ENCODE results near the gene SPATA2.
A peak's percentile ranks its signal among the peaks of the same experiment; 100 is the strongest.
"Not testable (repeated sequence)": the region's sequence is repeated elsewhere in the genome, so short reads cannot be mapped to it uniquely, and the experiment has no call there.

SPATA2 gene

GRCh38 chr20:49915380-49916145 lies at the start of gene SPATA2:
Gene SPATA2 (minus strand): TSS chr20:49915529. CDS start chr20:49908490, 7,039 bp downstream.
- Histone ChIP-seq H3K4me1 (ENCODE audit: control insufficient read depth in 2 of 2, insufficient read depth in 2 of 2, low read length in 2 of 2) (peaks cover 28 to 54% of the 10 kb centered on the region in 2 donors), H3K27ac (ENCODE audit: low read depth in 2 of 2, low read length in 2 of 2) (peak within 1 kb of the TSS; percentile 100), H3K9ac (ENCODE audit: low read depth in 1 of 2, low read length in 2 of 2) (peak within 1 kb of the TSS; percentile 99), H3K9me3 (ENCODE audit: control insufficient read depth in 2 of 2, low read length in 2 of 2) (no peaks in the 10 kb centered on the region), H3K4me3 (ENCODE audit: low read length in 2 of 2) (peak within 1 kb of the TSS; percentile 99), H3K36me3 (ENCODE audit: control insufficient read depth in 2 of 2, insufficient read depth in 2 of 2, low read length in 2 of 2) (no peaks in the 10 kb centered on the region), H3K27me3 (ENCODE audit: control insufficient read depth in 2 of 2, insufficient read depth in 2 of 2, low read length in 2 of 2) (no peaks in the 10 kb centered on the region)

GRCh38 chr20:49961413-49961812 lies 46.1 kb upstream of the SPATA2 start:
- Histone ChIP-seq H3K9ac (ENCODE audit: low read depth in 1 of 2, low read length in 2 of 2) (no peak overlapping the region), H3K4me3 (ENCODE audit: low read length in 2 of 2) (no peak overlapping the region), H3K4me1 (ENCODE audit: control insufficient read depth in 2 of 2, insufficient read depth in 2 of 2, low read length in 2 of 2) (no peaks in the 10 kb centered on the region), H3K36me3 (ENCODE audit: control insufficient read depth in 2 of 2, insufficient read depth in 2 of 2, low read length in 2 of 2) (peaks cover 5 to 12% of the 10 kb centered on the region in 2 donors), H3K27me3 (ENCODE audit: control insufficient read depth in 2 of 2, insufficient read depth in 2 of 2, low read length in 2 of 2) (no peaks in the 10 kb centered on the region), H3K9me3 (ENCODE audit: control insufficient read depth in 2 of 2, low read length in 2 of 2) (no peaks in the 10 kb centered on the region), H3K27ac (ENCODE audit: low read depth in 2 of 2, low read length in 2 of 2) (no peak overlapping the region)

GRCh38 chr20:49957089-49957938 lies 42.0 kb upstream of the SPATA2 start:
- peaks cover 35 to 44% of the 10 kb centered on the region in 2 donors for H3K36me3 ChIP-seq (ENCODE audit: control insufficient read depth in 2 of 2, insufficient read depth in 2 of 2, low read length in 2 of 2)
- H3K4me1 ChIP-seq (ENCODE audit: control insufficient read depth in 2 of 2, insufficient read depth in 2 of 2, low read length in 2 of 2); H3K27me3 ChIP-seq (ENCODE audit: control insufficient read depth in 2 of 2, insufficient read depth in 2 of 2, low read length in 2 of 2); H3K9me3 ChIP-seq (ENCODE audit: control insufficient read depth in 2 of 2, low read length in 2 of 2); H3K27ac ChIP-seq (ENCODE audit: low read depth in 2 of 2, low read length in 2 of 2); H3K4me3 ChIP-seq (ENCODE audit: low read length in 2 of 2); H3K9ac ChIP-seq (ENCODE audit: low read depth in 1 of 2, low read length in 2 of 2): not testable (repeated sequence)

- Histone ChIP-seq H3K9ac (ENCODE audit: low read depth in 1 of 2, low read length in 2 of 2) (no peak overlapping the region), H3K4me1 (ENCODE audit: control insufficient read depth in 2 of 2, insufficient read depth in 2 of 2, low read length in 2 of 2) (no peaks in the 10 kb centered on the region), H3K27me3 (ENCODE audit: control insufficient read depth in 2 of 2, insufficient read depth in 2 of 2, low read length in 2 of 2) (no peaks in the 10 kb centered on the region), H3K27ac (ENCODE audit: low read depth in 2 of 2, low read length in 2 of 2) (no peak overlapping the region), H3K36me3 (ENCODE audit: control insufficient read depth in 2 of 2, insufficient read depth in 2 of 2, low read length in 2 of 2) (peaks cover 42 to 50% of the 10 kb centered on the region in 2 donors), H3K4me3 (ENCODE audit: low read length in 2 of 2) (no peak overlapping the region), H3K9me3 (ENCODE audit: control insufficient read depth in 2 of 2, low read length in 2 of 2) (no peaks in the 10 kb centered on the region)
These were observed 41.4 kb upstream of the SPATA2 start for GRCh38 chr20:49956689-49957088.

GRCh38 chr20:49955830-49956396 lies 40.6 kb upstream of the SPATA2 start:
- H3K4me1 ChIP-seq (ENCODE audit: control insufficient read depth in 2 of 2, insufficient read depth in 2 of 2, low read length in 2 of 2); H3K27me3 ChIP-seq (ENCODE audit: control insufficient read depth in 2 of 2, insufficient read depth in 2 of 2, low read length in 2 of 2); H3K9ac ChIP-seq (ENCODE audit: low read depth in 1 of 2, low read length in 2 of 2); H3K4me3 ChIP-seq (ENCODE audit: low read length in 2 of 2); H3K9me3 ChIP-seq (ENCODE audit: control insufficient read depth in 2 of 2, low read length in 2 of 2); H3K27ac ChIP-seq (ENCODE audit: low read depth in 2 of 2, low read length in 2 of 2): not testable (repeated sequence)
- H3K36me3 ChIP-seq (ENCODE audit: control insufficient read depth in 2 of 2, insufficient read depth in 2 of 2, low read length in 2 of 2), result peaks cover 47 to 58% of the 10 kb centered on the region in 2 donors

GRCh38 chr20:49955167-49955566 lies 39.8 kb upstream of the SPATA2 start:
- Histone ChIP-seq H3K36me3 (ENCODE audit: control insufficient read depth in 2 of 2, insufficient read depth in 2 of 2, low read length in 2 of 2) (peaks cover 55 to 65% of the 10 kb centered on the region in 2 donors), H3K9ac (ENCODE audit: low read depth in 1 of 2, low read length in 2 of 2) (no peak overlapping the region), H3K9me3 (ENCODE audit: control insufficient read depth in 2 of 2, low read length in 2 of 2) (no peaks in the 10 kb centered on the region), H3K27me3 (ENCODE audit: control insufficient read depth in 2 of 2, insufficient read depth in 2 of 2, low read length in 2 of 2) (no peaks in the 10 kb centered on the region), H3K4me3 (ENCODE audit: low read length in 2 of 2) (no peak overlapping the region), H3K4me1 (ENCODE audit: control insufficient read depth in 2 of 2, insufficient read depth in 2 of 2, low read length in 2 of 2) (no peaks in the 10 kb centered on the region), H3K27ac (ENCODE audit: low read depth in 2 of 2, low read length in 2 of 2) (no peak overlapping the region)

- no peak overlapping the region for H3K9ac ChIP-seq (ENCODE audit: low read depth in 1 of 2, low read length in 2 of 2)
- peaks cover 75 to 81% of the 10 kb centered on the region in 2 donors for H3K36me3 ChIP-seq (ENCODE audit: control insufficient read depth in 2 of 2, insufficient read depth in 2 of 2, low read length in 2 of 2)
- H3K27me3 ChIP-seq (ENCODE audit: control insufficient read depth in 2 of 2, insufficient read depth in 2 of 2, low read length in 2 of 2), result no peaks in the 10 kb centered on the region
- H3K9me3 ChIP-seq (ENCODE audit: control insufficient read depth in 2 of 2, low read length in 2 of 2), result no peaks in the 10 kb centered on the region
- H3K27ac ChIP-seq (ENCODE audit: low read depth in 2 of 2, low read length in 2 of 2), result no peak overlapping the region
- H3K4me1 ChIP-seq (ENCODE audit: control insufficient read depth in 2 of 2, insufficient read depth in 2 of 2, low read length in 2 of 2), result no peaks in the 10 kb centered on the region
- H3K4me3 ChIP-seq (ENCODE audit: low read length in 2 of 2), result no peak overlapping the region
These were observed 35.8 kb upstream of the SPATA2 start for GRCh38 chr20:49951151-49951550.

- H3K27ac ChIP-seq (ENCODE audit: low read depth in 2 of 2, low read length in 2 of 2), result no peak overlapping the region
- no peaks in the 10 kb centered on the region for H3K9me3 ChIP-seq (ENCODE audit: control insufficient read depth in 2 of 2, low read length in 2 of 2)
- H3K4me1 ChIP-seq (ENCODE audit: control insufficient read depth in 2 of 2, insufficient read depth in 2 of 2, low read length in 2 of 2), result no peaks in the 10 kb centered on the region
- no peak overlapping the region for H3K4me3 ChIP-seq (ENCODE audit: low read length in 2 of 2)
- no peak overlapping the region for H3K9ac ChIP-seq (ENCODE audit: low read depth in 1 of 2, low read length in 2 of 2)
- H3K27me3 ChIP-seq (ENCODE audit: control insufficient read depth in 2 of 2, insufficient read depth in 2 of 2, low read length in 2 of 2), result no peaks in the 10 kb centered on the region
- peaks cover 73 to 85% of the 10 kb centered on the region in 2 donors for H3K36me3 ChIP-seq (ENCODE audit: control insufficient read depth in 2 of 2, insufficient read depth in 2 of 2, low read length in 2 of 2)
These were observed 33.6 kb upstream of the SPATA2 start for GRCh38 chr20:49948809-49949507.

GRCh38 chr20:49948178-49948577 lies 32.8 kb upstream of the SPATA2 start:
- H3K36me3 ChIP-seq (ENCODE audit: control insufficient read depth in 2 of 2, insufficient read depth in 2 of 2, low read length in 2 of 2), result peaks cover 66 to 77% of the 10 kb centered on the region in 2 donors
- no peak overlapping the region for H3K4me3 ChIP-seq (ENCODE audit: low read length in 2 of 2)

More at GRCh38 chr20:49948178-49948577, 32.8 kb upstream of the SPATA2 start:
- Histone ChIP-seq H3K9ac (ENCODE audit: low read depth in 1 of 2, low read length in 2 of 2) (no peak overlapping the region), H3K9me3 (ENCODE audit: control insufficient read depth in 2 of 2, low read length in 2 of 2) (no peaks in the 10 kb centered on the region), H3K4me1 (ENCODE audit: control insufficient read depth in 2 of 2, insufficient read depth in 2 of 2, low read length in 2 of 2) (no peaks in the 10 kb centered on the region), H3K27me3 (ENCODE audit: control insufficient read depth in 2 of 2, insufficient read depth in 2 of 2, low read length in 2 of 2) (no peaks in the 10 kb centered on the region), H3K27ac (ENCODE audit: low read depth in 2 of 2, low read length in 2 of 2) (no peak overlapping the region)
